A549 treated with Mapracorat at 1 μM for 4 hours (cell line): Measurements from ENCODE around the gene OR5B21. TPM values are rescaled to one million over a fixed set of nuclear protein-coding genes. Genes with fewer than 3 reads are reported as not detected.

Source experiments
- total RNA-seq: library from RNA; stranded (reverse); fragments of 200-300 nt; extraction: Qiagen RNA extraction; gene quantifications from 5 replicates; pipeline ENCODE4 v1.2.3, GENCODE V29; 2022

OR5B21 gene
- not detected in 5 replicates for total RNA-seq

DNA sequence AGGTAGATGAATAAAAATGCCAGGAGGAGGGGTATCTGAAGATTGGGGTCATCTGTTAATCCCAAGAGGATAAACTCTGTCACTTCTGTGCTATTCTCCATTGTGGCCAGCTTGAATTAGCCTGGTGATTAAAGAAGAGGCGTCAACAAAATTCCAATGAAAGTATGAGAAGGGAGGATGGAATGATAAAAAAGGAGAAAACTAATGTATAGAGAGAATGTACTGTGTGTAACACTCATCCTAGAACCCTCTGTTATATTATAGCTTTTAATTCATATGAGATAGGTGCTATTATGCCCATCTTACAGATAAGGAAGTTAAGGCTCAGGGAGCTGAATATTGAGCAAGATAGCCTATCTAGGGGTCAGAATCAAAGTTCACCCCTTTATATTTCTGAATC, at the start of gene OR5B21:
Gene OR5B21, minus strand, starts transcription at position 101 of the 400 bp plus-strand sequence. Its CDS starts 0 bp downstream, at position 101.

Other genes with a start within 250 kb of the OR5B21 start
- gene OR10W1, start 239.8 kb downstream of the OR5B21 start, total RNA-seq = not detected in 5 replicates
- not detected in 5 replicates for gene OR5B17, start 149.0 kb downstream of the OR5B21 start, total RNA-seq
- gene OR5B3, start 101.2 kb downstream of the OR5B21 start, total RNA-seq = not detected in 5 replicates
- gene OR5B2, start 80.0 kb downstream of the OR5B21 start, total RNA-seq = not detected in 5 replicates
- gene OR5B12, start 65.9 kb downstream of the OR5B21 start, total RNA-seq = not detected in 5 replicates
- 2.2 to 2.8 TPM (median 2.5 TPM) in 5 replicates for gene LPXN, start 67.8 kb upstream of the OR5B21 start, total RNA-seq
- 33.2 to 39.9 TPM (median 37.7 TPM) in 5 replicates for gene ZFP91, start 71.0 kb upstream of the OR5B21 start, total RNA-seq
- 1.2 to 1.4 TPM (median 1.3 TPM) in 5 replicates for gene CNTF, start 114.6 kb upstream of the OR5B21 start, total RNA-seq
- gene GLYAT, start 223.8 kb upstream of the OR5B21 start, total RNA-seq = not detected in 5 replicates